Measurements from ENCODE around the gene DDC. TPM values are rescaled to one million over a fixed set of nuclear protein-coding genes. Genes with fewer than 3 reads are reported as not detected.
"Not testable (repeated sequence)": the region's sequence is repeated elsewhere in the genome, so short reads cannot be mapped to it uniquely, and the experiment has no call there.

The DDC gene
- total RNA-seq, 1 experiment from 2014 or later, result 0.35 TPM

DNA sequence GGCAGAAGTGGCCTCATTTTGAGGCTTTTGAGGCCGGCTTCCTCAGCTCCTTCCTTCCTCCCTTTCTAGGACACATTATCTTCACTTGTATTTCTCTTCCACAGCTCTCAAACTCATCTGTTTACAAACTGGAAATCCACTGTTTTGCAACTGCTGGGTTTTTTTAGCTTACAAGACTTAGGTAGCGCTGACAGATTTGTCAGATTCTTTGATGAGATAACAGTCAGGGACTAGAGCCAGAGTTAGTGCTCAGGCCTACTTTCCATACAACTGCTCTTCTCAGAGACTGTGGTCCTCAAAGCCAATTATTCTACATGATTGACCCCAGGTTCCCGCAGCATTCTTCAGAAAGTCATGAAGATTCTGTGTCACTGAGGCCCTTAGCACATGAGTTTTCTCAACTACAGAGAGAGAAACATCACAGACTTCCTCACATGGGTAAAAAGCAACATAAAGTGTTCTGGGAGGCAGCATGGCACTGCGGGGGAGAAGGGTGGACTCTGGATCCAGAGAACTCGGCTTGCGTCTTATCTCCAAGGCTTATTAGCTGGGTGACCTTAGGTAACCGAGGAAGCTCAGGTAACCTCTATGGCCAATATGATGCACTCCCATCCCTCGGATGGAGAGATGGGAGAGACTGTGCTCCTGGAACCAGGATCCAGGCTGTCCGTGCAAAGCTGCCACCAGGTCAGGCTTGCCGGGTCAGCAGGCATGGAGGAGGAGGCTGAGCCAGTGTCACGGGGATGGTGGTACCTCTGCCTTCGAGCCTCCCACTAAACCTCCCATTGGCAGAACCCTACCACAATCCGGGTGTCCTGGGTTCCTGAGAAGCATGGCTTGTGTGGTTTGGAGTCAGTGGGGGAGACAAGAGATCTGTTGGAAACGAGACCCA is 10.5 kb downstream of the DDC start:
- DNase-seq, result no peak
- Histone ChIP-seq H3K27me3 (ENCODE audit: control insufficient read depth, insufficient read depth, low read length) (no peaks in the 10 kb centered on the region), H3K36me3 (replicated peaks; ENCODE audit: control insufficient read depth, insufficient read depth, low read length) (no peaks in the 10 kb centered on the region), H3K4me3 (ENCODE audit: insufficient read depth, low read depth, low read length) (no peak overlapping the region)

DNA sequence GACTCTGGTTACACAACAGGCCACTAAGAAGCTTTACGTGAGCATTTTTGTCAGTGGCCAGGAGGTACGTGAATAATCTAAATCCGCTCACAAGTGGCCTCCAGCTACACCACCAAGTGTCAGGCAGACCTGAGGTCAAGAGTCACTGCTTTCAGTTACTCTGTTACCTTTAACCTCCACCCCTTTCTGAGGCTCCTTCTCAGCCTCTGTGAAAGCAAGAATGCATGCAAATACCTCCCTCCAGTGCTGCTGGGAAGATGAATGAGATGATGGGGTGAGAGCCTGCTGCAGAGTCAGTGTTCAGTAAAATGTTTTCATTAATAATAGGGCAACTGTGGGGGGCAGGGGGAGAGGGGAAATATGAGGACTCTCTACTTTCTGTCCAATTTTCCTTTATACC is 11.2 kb downstream of the DDC start:
- Histone ChIP-seq H3K27me3 (ENCODE audit: control insufficient read depth, insufficient read depth, low read length) (no peaks in the 10 kb centered on the region), H3K4me3 (ENCODE audit: insufficient read depth, low read depth, low read length) (no peak overlapping the region), H3K36me3 (replicated peaks; ENCODE audit: control insufficient read depth, insufficient read depth, low read length) (no peaks in the 10 kb centered on the region)
- no peak for DNase-seq

DNA sequence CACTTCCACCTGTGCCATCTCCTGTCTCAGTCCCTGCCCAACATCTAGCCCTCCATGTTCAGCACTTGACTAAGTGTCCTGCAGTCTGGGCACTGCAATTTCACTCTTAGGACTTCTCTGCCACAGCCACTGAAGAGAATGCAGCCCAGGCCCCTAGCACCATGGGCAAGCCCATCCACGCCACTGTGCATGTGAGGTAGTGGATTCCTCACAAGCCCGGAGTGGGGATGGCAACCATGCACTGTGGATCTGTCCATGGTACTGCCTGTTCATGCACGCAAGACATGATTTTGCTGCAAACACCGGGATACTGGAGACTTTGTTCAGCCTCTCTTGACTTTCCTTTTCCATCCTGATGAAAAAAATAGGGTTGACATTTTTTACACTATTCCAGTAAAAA is 12.3 kb downstream of the DDC start:
- H3K27me3 ChIP-seq (ENCODE audit: control insufficient read depth, insufficient read depth, low read length), result no peaks in the 10 kb centered on the region
- no peak overlapping the region for H3K4me3 ChIP-seq (ENCODE audit: insufficient read depth, low read depth, low read length)
- no peak for DNase-seq
- no peaks in the 10 kb centered on the region for H3K36me3 ChIP-seq (replicated peaks; ENCODE audit: control insufficient read depth, insufficient read depth, low read length)

DNA sequence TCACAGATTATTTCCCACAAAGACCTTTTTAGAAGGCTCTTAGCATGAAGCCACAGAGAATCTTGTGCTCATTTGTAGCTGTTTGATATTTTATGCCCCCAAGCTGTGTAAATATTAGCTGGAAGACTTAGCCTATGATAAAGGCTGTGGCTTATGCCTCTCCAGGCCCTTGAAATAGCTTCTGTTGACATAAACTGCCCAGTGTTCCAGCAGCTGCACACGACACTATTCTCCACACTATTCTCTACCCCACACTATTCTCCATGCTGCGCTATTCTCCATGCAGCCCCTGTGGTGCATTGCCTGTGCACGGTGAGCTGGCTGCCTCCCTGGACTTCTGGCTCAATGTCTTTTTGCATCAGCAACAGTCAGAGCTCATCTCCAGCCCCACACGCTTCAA is 13.1 kb downstream of the DDC start:
- Histone ChIP-seq H3K27me3 (ENCODE audit: control insufficient read depth, insufficient read depth, low read length) (no peaks in the 10 kb centered on the region), H3K36me3 (replicated peaks; ENCODE audit: control insufficient read depth, insufficient read depth, low read length) (no peaks in the 10 kb centered on the region), H3K4me3 (ENCODE audit: insufficient read depth, low read depth, low read length) (no peak overlapping the region)
- DNase-seq, result no peak

DNA sequence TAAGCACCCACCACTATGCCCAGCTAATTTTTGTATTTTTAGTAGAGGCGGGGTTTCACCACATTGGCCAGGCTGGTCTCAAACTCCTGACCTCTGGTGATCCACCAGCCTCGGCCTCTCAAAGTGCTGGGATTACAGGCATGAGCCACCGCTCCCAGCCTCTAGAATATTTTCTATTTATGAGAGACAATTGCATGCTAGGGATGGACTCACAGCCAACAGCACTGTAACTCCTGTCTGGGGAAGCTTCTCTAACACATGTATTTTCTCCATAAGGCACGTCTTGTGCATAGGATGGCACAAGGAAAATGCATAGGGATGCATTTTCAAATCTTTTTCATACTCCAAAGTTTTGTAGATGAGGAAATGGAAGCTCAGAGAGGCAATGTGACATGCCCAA is 19.6 kb downstream of the DDC start:
- H3K27me3 ChIP-seq (ENCODE audit: control insufficient read depth, insufficient read depth, low read length); H3K36me3 ChIP-seq (replicated peaks; ENCODE audit: control insufficient read depth, insufficient read depth, low read length); DNase-seq: not testable (repeated sequence)

DNA sequence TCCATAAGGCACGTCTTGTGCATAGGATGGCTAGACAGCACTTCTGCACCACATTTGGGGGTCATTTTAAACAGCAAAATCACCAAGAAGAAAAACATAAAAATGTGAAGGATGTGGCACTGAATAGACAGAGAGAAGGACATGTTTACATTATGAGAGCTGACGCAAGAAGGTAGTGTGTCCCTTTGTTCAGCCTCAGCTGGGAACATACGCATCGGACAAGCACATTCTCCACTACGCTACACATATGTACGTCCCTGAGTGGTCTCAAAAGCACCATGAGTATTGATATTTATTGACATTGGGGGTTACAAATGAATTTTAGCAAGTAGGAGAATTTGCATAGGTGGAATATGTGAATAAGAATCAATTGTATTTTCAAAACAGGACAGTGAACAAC is 20.2 kb downstream of the DDC start:
- DNase-seq, result no peak
- Histone ChIP-seq H3K4me3 (ENCODE audit: insufficient read depth, low read depth, low read length) (no peak overlapping the region), H3K27me3 (ENCODE audit: control insufficient read depth, insufficient read depth, low read length) (no peaks in the 10 kb centered on the region), H3K36me3 (replicated peaks; ENCODE audit: control insufficient read depth, insufficient read depth, low read length) (no peaks in the 10 kb centered on the region)

More for the DNA sequence above, 19.6 kb downstream of the DDC start:
- H3K4me3 ChIP-seq (ENCODE audit: insufficient read depth, low read depth, low read length), result not testable (repeated sequence)

DNA sequence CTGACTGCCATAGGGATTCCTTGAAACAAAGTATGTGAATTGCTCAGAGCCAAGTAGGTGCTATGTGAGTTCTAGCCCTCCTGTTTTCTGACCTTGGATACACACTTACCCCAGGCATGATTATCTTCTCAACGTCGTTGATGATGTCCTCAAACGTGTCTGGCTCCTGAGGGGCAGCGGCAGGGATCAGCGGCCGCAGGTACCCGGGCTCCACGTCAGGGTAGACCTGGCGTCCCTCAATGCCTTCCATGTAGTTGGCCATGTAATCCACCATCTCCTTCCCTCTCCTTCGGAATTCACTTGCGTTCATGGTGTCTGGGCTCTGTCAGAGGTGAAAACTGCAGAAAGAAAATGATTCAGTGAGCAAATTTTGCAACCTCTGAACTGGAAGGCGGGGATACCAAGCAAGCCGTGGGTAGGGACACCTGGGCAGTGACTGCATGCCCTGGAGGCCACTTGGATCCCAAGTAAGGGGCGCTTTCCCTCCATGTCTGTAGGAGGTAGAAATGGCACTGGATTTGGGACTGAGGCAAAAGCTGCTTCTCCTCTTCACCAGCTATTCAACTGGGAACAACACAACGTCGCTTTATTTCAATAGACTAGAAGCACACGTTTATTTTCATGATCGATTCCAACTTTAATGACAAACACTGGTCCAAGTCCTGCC is 21.3 kb downstream of the DDC start:
- no peaks in the 10 kb centered on the region for H3K36me3 ChIP-seq (replicated peaks; ENCODE audit: control insufficient read depth, insufficient read depth, low read length)
- no peak overlapping the region for H3K4me3 ChIP-seq (ENCODE audit: insufficient read depth, low read depth, low read length)
- H3K27me3 ChIP-seq (ENCODE audit: control insufficient read depth, insufficient read depth, low read length), result no peaks in the 10 kb centered on the region
- no peak for DNase-seq

DNA sequence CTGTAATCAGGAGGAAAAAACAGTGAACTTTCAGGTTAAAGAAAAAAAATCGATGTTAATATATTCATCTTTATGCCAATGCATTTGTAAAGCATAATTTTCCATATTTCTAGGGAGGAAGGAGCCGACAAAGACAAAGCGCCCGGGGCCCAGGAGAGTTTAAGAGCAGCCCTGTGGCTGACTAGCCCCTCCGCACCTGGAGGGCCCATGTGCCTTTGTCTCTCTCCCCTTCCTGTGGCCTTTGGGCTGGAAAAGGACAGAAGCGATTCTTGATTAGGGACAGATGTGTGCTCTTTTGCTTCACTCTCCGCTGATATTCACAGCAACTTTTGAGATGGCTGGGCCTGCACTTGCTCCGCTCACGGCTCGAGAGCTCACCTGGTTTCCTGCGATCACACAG is 23.1 kb downstream of the DDC start:
- Histone ChIP-seq H3K4me3 (ENCODE audit: insufficient read depth, low read depth, low read length) (no peak overlapping the region), H3K27me3 (ENCODE audit: control insufficient read depth, insufficient read depth, low read length) (no peaks in the 10 kb centered on the region), H3K36me3 (replicated peaks; ENCODE audit: control insufficient read depth, insufficient read depth, low read length) (no peaks in the 10 kb centered on the region)
- DNase-seq, result no peak

DNA sequence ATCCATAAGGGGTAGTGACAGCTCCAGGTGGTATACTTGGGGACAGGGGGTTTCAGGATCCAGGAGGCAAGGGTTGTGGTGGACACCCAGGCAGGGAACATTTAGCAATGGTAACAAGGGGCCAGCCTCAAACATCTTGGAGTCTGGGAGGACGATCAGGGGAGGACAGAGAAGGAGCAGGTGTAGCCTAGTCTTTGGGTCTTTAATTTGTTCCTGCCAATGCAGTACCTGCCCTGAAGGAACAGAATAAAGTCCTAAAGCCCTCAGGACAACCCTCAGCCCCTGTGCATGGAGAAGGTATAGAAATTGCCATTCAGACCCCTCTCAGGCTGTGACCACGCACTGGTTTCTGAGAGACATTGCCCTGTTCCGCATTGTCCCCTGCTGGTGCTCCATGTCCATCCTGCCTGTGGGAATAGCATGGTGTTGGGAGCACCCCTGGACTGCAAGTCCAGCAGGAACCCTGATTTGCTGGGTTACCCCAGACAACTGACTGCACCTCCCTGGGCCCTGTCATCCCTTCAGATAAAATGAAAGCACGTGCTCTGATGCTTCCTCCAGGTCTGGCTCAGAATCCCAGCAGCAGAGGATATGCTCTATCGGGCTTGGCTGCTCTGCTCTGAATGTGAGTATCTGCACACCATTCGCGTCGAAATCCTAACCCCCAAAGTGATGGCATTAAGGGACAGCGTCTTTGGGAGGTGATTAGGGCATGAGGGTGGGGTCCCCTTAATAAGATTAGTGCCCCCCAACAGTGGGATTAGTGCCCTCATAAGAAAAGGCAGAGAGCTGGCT is 24.2 kb downstream of the DDC start:
- Histone ChIP-seq H3K27me3 (ENCODE audit: control insufficient read depth, insufficient read depth, low read length) (no peaks in the 10 kb centered on the region), H3K36me3 (replicated peaks; ENCODE audit: control insufficient read depth, insufficient read depth, low read length) (no peaks in the 10 kb centered on the region), H3K4me3 (ENCODE audit: insufficient read depth, low read depth, low read length) (no peak overlapping the region)
- DNase-seq, result no peak

DNA sequence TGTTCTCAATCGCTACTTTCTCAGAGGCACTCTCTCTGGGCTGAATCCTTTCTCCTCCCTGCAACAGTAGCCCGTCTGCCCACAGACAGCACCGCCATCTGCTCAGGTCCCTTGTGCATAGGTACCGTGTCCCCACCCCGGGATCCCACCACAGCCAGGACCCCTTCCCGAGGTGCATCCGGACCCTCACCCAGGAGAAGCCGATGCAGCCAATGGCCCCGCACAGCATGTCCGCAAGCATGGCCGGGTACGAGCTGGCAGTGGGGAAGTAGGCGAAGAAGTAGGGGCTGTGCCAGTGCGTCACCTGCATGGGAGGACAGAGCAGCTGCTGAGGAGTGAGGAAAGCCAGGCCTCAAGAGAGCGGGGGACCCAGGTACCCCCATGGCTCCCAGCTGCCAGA is 25.5 kb downstream of the DDC start:
- no peaks in the 10 kb centered on the region for H3K36me3 ChIP-seq (replicated peaks; ENCODE audit: control insufficient read depth, insufficient read depth, low read length)
- DNase-seq, result no peak
- no peak overlapping the region for H3K4me3 ChIP-seq (ENCODE audit: insufficient read depth, low read depth, low read length)
- no peaks in the 10 kb centered on the region for H3K27me3 ChIP-seq (ENCODE audit: control insufficient read depth, insufficient read depth, low read length)

DNA sequence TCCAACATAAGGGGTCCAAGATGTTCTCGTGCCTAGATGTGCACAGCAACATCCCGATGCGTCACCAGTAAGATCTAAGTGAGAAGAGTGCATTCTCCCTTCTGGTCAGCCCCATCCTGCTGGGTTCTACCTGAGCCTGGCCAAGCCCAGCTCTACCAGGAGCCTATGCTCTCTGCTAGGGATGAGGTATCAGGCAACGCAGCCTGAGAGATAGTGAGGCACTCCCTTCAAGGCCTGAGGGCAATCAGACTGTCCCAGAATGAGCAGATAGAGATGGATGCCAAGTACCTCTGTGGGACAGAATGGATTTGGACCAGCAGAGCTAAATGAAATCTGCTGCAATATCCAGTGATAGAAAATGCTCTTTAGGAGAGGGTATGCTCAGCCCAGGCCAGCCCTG is 26.7 kb downstream of the DDC start:
- H3K27me3 ChIP-seq (ENCODE audit: control insufficient read depth, insufficient read depth, low read length), result no peaks in the 10 kb centered on the region
- H3K4me3 ChIP-seq (ENCODE audit: insufficient read depth, low read depth, low read length), result no peak overlapping the region
- no peak for DNase-seq
- H3K36me3 ChIP-seq (replicated peaks; ENCODE audit: control insufficient read depth, insufficient read depth, low read length), result no peaks in the 10 kb centered on the region

DNA sequence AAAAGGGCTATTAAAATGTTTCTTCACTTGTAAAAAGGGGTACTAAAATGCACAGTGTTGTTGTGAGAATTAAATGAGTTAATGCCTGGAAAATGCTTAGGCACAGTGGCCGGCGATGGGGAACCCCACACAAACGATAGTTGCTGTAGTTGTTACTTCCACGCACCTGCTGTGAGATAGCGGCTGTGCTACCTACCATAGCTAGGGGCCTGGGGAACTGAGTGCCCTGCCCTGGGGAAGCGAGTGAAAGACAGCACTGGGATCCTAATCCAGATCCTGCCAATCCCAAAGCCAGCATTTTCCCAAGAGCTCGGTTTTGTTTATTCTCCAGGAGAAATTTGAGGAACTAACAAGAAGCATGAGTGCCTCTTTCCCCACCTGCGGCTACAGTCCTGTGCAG is 27.8 kb downstream of the DDC start:
- no peak for DNase-seq
- H3K4me3 ChIP-seq (ENCODE audit: insufficient read depth, low read depth, low read length), result no peak overlapping the region
- no peaks in the 10 kb centered on the region for H3K27me3 ChIP-seq (ENCODE audit: control insufficient read depth, insufficient read depth, low read length)
- H3K36me3 ChIP-seq (replicated peaks; ENCODE audit: control insufficient read depth, insufficient read depth, low read length), result no peaks in the 10 kb centered on the region

DNA sequence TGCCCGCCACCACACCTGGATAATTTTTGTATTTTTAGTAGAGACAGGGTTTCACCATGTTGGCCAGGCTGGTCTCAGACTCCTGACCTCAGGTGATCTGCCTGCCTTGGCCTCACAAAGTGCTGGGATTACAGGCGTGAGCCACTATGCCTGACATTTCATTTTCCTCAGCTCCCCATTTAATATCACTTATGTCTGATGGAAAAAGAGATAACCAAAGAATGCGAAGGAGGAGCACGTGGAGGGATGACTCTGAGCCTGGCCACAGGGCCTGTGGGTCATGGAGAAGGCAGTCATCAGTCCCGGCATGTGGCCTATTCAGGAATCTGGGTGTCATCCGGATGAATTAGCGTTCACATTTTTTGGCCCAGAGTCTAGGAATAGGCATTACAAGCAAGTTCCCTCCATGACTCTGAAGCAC is 29.9 kb downstream of the DDC start:
- H3K27me3 ChIP-seq (ENCODE audit: control insufficient read depth, insufficient read depth, low read length); H3K4me3 ChIP-seq (ENCODE audit: insufficient read depth, low read depth, low read length); DNase-seq; H3K36me3 ChIP-seq (replicated peaks; ENCODE audit: control insufficient read depth, insufficient read depth, low read length): not testable (repeated sequence)

DNA sequence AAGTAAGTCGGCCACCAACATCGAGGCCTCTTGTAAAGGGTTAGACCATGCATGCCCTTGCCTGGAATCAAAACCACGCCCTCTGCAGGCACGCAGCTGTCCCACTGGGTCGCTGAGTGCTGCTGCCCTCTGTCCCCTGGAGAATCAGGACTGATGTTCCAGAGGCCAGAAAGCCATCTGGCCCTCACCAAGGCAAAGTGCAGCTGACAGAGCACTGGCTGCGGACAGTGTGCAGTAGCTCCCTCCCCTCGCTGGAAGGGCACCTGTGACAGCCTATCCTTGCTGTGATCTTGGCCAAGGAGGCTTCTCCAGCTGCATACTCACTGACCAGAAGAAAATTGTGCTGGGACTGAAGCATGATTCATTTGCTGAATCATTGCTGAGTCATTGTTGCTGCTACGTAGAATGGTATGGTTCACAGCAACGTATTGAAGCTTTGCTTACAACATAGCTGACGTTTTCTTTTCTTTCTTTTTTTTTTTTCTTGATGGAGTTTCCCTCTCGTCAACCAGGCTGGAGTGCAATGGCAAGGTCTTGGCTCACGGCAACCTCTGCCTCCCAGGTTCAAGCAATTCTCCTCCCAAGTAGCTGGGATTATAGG is 30.4 kb downstream of the DDC start:
- Histone ChIP-seq H3K4me3 (ENCODE audit: insufficient read depth, low read depth, low read length) (no peak overlapping the region), H3K36me3 (replicated peaks; ENCODE audit: control insufficient read depth, insufficient read depth, low read length) (no peaks in the 10 kb centered on the region), H3K27me3 (ENCODE audit: control insufficient read depth, insufficient read depth, low read length) (no peaks in the 10 kb centered on the region)
- peak; percentile 31 for DNase-seq

Measured in H7 (cell line).